22Rv1 (cell line): ENCODE results near the gene GXYLT2.

Source experiments
- ZFX ChIP-seq: fragments of 450-650 bp; IDR thresholded peaks from 2 replicates; pipeline ENCODE4 v1.6.1; 2017; ENCODE audit warnings: antibody characterized with exemption, borderline replicate concordance
- TF ChIP-seq, protein P1 (sequence below): fragments of 450-650 bp; IDR thresholded peaks from 2 replicates; pipeline ENCODE4 v1.5.1; 2017; ENCODE audit warnings: mild to moderate bottlenecking

DNA sequence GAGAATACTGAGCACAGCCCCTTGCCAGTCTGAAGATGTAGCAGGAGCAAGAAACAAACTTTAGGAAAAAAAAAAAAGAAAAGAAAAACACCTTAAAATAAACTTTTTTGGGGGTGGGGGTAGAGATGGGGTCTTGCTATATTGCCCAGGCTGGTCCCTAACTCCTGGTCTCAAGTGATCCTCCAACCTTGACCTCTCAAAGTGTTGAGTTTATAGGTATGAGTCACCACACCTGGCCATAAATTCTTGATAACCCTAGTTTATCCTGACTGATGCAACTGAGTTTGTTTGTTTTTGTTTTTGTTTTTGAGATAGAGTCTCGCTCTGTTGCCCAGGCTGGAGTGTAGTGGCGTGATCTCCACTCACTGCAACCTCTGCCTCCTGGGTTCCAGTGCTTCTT is 28.4 kb downstream of the GXYLT2 start:
- TF ChIP-seq ZFX = no peak
- TF ChIP-seq, protein P1, sequence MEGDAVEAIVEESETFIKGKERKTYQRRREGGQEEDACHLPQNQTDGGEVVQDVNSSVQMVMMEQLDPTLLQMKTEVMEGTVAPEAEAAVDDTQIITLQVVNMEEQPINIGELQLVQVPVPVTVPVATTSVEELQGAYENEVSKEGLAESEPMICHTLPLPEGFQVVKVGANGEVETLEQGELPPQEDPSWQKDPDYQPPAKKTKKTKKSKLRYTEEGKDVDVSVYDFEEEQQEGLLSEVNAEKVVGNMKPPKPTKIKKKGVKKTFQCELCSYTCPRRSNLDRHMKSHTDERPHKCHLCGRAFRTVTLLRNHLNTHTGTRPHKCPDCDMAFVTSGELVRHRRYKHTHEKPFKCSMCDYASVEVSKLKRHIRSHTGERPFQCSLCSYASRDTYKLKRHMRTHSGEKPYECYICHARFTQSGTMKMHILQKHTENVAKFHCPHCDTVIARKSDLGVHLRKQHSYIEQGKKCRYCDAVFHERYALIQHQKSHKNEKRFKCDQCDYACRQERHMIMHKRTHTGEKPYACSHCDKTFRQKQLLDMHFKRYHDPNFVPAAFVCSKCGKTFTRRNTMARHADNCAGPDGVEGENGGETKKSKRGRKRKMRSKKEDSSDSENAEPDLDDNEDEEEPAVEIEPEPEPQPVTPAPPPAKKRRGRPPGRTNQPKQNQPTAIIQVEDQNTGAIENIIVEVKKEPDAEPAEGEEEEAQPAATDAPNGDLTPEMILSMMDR = no peak
